ENCODE measurements around the gene SLC4A7. TPM values are rescaled to one million over a fixed set of nuclear protein-coding genes. Genes with fewer than 3 reads are reported as not detected.

Gene SLC4A7
- total RNA-seq, 4 donors from 2014 or later = 23.1 to 62.9 (median 43.6) TPM

DNA sequence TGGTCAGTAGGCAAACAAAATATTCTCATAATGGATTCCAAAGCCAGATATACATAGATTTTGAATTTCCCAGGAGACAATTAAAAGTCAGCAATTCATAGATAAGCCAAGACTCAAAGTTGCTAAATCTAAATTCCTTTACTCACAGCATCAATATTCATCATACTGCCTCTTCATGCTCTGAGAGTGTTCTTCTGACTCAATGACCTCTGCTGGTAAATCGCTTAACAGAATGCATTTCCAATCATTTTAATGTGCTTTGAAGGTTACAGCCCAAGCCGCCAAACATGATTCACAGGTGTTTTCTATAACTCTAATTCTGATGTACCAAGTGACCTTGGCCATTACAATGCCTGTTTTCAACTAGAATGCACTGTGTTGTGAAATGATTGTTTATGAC lies 24.2 kb upstream of the SLC4A7 start:
- Histone ChIP-seq H3K4me3 (no peak overlapping the region), H3K4me1 (peaks cover 0 to 7% (median 0%) of the 10 kb centered on the region in 3 donors), H3K9me3 (no peaks in the 10 kb centered on the region), H3K27me3 (no peaks in the 10 kb centered on the region), H3K36me3 (no peaks in the 10 kb centered on the region), H3K27ac (no peak overlapping the region)
- 84 to 100% methylated on average over 2 of the region's 2 CpGs for WGBS, 2 donors (ENCODE audit: low coverage in 1 of 2)
- no peak for ATAC-seq
- TF ChIP-seq POLR2A (IDR thresholded peaks at IDR 0.05) (no peak), POLR2AphosphoS5 (IDR thresholded peaks at IDR 0.05) (no peak), CTCF (IDR thresholded peaks at IDR 0.05) (no peak)

DNA sequence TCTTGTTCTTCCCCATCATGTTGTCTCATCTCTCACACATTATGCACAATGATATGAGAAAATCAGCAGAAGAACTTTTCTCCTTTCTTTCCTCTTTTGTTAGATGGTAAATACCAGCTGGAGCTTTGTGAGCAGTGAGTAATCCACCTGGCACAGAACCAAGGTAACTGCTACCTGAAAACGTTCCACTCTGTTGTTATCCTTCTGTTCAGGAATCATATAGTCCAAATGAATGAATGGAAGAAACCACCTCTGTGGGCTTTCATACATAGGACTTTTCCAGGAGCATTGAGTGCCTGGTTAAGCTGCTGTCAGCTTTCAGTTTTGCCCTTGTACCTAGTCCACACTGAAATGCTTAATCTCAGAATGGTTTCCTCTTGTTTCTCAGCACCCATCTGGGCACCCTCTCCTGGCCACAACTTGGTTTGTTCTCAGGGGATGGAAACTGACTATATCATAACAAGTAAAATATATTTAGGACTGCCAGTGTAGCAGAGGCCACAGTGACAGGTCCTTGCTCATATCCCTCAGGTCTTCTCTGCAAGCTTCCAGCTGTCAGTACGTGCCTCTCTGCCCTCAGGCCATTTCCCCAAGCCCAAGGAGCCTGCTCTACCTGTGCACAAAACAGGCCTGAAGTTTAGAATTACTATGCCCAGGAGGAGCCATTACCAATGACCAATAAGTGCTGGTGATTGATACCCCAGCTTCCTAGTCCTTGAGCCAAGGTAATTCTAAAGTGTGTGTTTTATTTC lies 23.5 kb upstream of the SLC4A7 start:
- no peaks in the 10 kb centered on the region for H3K36me3 ChIP-seq
- no peaks in the 10 kb centered on the region for H3K27me3 ChIP-seq
- ATAC-seq = no peak
- TF ChIP-seq EP300 (IDR thresholded peaks at IDR 0.05) (no peak), POLR2A (IDR thresholded peaks at IDR 0.05) (no peak), POLR2AphosphoS5 (IDR thresholded peaks at IDR 0.05) (no peak), CTCF (IDR thresholded peaks at IDR 0.05) (no peak)
- no peak overlapping the region for H3K4me3 ChIP-seq
- H3K27ac ChIP-seq = no peak overlapping the region
- H3K4me1 ChIP-seq = peaks cover 0 to 7% (median 0%) of the 10 kb centered on the region in 3 donors
- H3K9me3 ChIP-seq = no peaks in the 10 kb centered on the region
- WGBS, 2 donors (ENCODE audit: low coverage in 1 of 2) = 9 to 75% methylated on average over 1 to 2 of the region's 2 CpGs

GRCh38 chr3:27507111-27507510 lies 22.9 kb upstream of the SLC4A7 start:
- WGBS, 2 donors (ENCODE audit: low coverage in 1 of 2) = 58 to 100% methylated on average over 1 of the region's 1 CpG
- no peak overlapping the region for H3K27ac ChIP-seq
- H3K9me3 ChIP-seq = no peaks in the 10 kb centered on the region
- peaks cover 0 to 7% (median 0%) of the 10 kb centered on the region in 3 donors for H3K4me1 ChIP-seq
- no peak overlapping the region for H3K4me3 ChIP-seq
- no peaks in the 10 kb centered on the region for H3K27me3 ChIP-seq
- no peaks in the 10 kb centered on the region for H3K36me3 ChIP-seq
- ATAC-seq = no peak
- TF ChIP-seq POLR2AphosphoS5 (IDR thresholded peaks at IDR 0.05) (no peak), EP300 (IDR thresholded peaks at IDR 0.05) (no peak), CTCF (IDR thresholded peaks at IDR 0.05) (no peak), POLR2A (IDR thresholded peaks at IDR 0.05) (no peak)

DNA sequence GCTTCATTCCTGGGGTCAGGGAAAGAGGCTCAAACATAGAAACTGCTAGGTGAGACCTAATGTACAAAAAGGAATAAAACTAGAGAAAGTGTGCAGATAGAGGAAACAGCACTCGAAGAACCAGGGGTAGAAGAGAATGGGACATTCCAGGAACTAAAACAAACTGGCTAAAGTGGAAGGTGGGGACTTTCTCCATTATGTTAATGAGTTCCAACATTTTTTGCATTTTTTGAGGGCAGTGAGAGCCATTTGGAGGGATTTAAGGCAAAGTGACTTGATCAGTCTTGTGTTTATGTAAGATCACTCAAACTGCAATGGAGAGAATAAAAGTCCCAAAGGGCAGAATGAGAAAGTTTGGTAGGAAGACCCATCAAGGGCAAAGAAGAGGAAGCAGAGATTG lies 20.6 kb upstream of the SLC4A7 start:
- no peak for ATAC-seq
- no peaks in the 10 kb centered on the region for H3K27me3 ChIP-seq
- TF ChIP-seq EP300 (IDR thresholded peaks at IDR 0.05) (no peak), CTCF (IDR thresholded peaks at IDR 0.05) (no peak), POLR2A (IDR thresholded peaks at IDR 0.05) (no peak), POLR2AphosphoS5 (IDR thresholded peaks at IDR 0.05) (no peak)
- H3K4me1 ChIP-seq = peaks cover 0 to 7% (median 0%) of the 10 kb centered on the region in 3 donors
- H3K4me3 ChIP-seq = no peak overlapping the region
- no peaks in the 10 kb centered on the region for H3K36me3 ChIP-seq
- H3K27ac ChIP-seq = no peak overlapping the region
- WGBS, 2 donors (ENCODE audit: low coverage in 1 of 2) = 75 to 90% methylated on average over 1 of the region's 1 CpG
- no peaks in the 10 kb centered on the region for H3K9me3 ChIP-seq

DNA sequence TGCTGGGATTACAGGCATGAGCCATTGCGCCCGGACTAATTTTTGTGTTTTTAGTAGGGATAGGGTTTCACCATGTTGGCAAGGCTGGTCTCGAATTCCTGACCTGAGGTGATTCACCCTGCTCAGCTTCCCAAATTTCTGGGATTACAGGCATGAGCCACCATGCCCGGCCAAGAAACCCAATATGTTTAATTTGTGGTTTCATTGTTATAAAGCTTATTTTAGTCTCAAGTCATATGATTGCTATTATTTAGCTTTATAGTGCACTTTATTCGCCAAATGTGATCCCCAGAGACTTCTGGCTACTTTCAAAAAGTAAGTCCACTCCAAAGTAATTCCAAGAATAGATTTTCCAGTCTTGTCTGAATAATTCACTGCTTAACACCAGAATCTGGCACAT lies 19.3 kb upstream of the SLC4A7 start:
- Histone ChIP-seq H3K36me3 (no peaks in the 10 kb centered on the region), H3K27me3 (no peaks in the 10 kb centered on the region), H3K4me3 (no peak overlapping the region), H3K4me1 (peaks cover 0 to 7% (median 0%) of the 10 kb centered on the region in 3 donors), H3K27ac (peak overlapping the region in 1 of 4 donors; percentile 14), H3K9me3 (no peaks in the 10 kb centered on the region)
- peak; percentile 22 for ATAC-seq
- WGBS, 2 donors (ENCODE audit: low coverage in 1 of 2) = 31 to 40% methylated on average over 4 to 5 of the region's 5 CpGs
- TF ChIP-seq POLR2A (IDR thresholded peaks at IDR 0.05) = no peak
- TF ChIP-seq EP300 (IDR thresholded peaks at IDR 0.05) = no peak
- TF ChIP-seq CTCF (IDR thresholded peaks at IDR 0.05) = no peak
- TF ChIP-seq POLR2AphosphoS5 (IDR thresholded peaks at IDR 0.05) = no peak
